ENCODE data around the gene TUBB2B. TPM values are rescaled to one million over a fixed set of nuclear protein-coding genes. Genes with fewer than 3 reads are reported as not detected.

Gene TUBB2B
- total RNA-seq, 2 experiments from 2014 or later = 0.27 TPM; not detected in 1

GRCh38 chr6:3259491-3259958 is 32.1 kb upstream of the TUBB2B start:
- Histone ChIP-seq H3K9me3 (ENCODE audit: low read length) (no peaks in the 10 kb centered on the region), H3K9me2 (ENCODE audit: insufficient read depth, low read length) (no peaks in the 10 kb centered on the region), H4K20me1 (ENCODE audit: insufficient read depth, low read length) (no peaks in the 10 kb centered on the region; the same call in 1 of the 2 replicates), H3K4me1 (ENCODE audit: insufficient read depth, low read length, poor library complexity, severe bottlenecking) (peaks cover 15% of the 10 kb centered on the region), H3K79me2 (ENCODE audit: insufficient read depth, low read depth, low read length) (peaks cover 41% of the 10 kb centered on the region), H3K27ac (ENCODE audit: low read depth, low read length, poor library complexity, severe bottlenecking) (peak overlapping the region; percentile 49), H2AFZ (ENCODE audit: low read length) (peak overlapping the region; percentile 41; the same call in 1 of the 2 replicates), H3K4me3 (ENCODE audit: low read depth, low read length, poor library complexity, severe bottlenecking) (peak overlapping the region; percentile 95), H3K4me2 (ENCODE audit: low read length) (peak overlapping the region; percentile 76), H3K36me3 (ENCODE audit: insufficient read depth, low read length) (peaks cover 37% of the 10 kb centered on the region)
- no TSS peak for BruUV-seq (replicated peaks)
- ChIA-PET POLR2A (interaction anchor here (0.6 to 1.7 kb wide), 7 partner anchors 9 to 758 kb away, joined by 3 to 5 read pairs (median 4); no protein-coding TSS in a partner anchor), CTCF (ENCODE audit: unreplicated experiment) (no interaction called here)
- DNase-seq (ENCODE audit: low spot score) = peak; percentile 67
- intact Hi-C loops (cut with micrococcal nuclease; ENCODE audit: unreplicated experiment) = loop anchor here (2.0 to 5.0 kb wide), 4 partner anchors 97 to 262 kb away; partner anchors contain the start of genes NQO2 and RIPK1
- TF ChIP-seq EZH2phosphoT487 (IDR thresholded peaks at IDR 0.05; ENCODE audit: borderline replicate concordance, low read depth, low read length) = no peak
- TF ChIP-seq, protein P1, sequence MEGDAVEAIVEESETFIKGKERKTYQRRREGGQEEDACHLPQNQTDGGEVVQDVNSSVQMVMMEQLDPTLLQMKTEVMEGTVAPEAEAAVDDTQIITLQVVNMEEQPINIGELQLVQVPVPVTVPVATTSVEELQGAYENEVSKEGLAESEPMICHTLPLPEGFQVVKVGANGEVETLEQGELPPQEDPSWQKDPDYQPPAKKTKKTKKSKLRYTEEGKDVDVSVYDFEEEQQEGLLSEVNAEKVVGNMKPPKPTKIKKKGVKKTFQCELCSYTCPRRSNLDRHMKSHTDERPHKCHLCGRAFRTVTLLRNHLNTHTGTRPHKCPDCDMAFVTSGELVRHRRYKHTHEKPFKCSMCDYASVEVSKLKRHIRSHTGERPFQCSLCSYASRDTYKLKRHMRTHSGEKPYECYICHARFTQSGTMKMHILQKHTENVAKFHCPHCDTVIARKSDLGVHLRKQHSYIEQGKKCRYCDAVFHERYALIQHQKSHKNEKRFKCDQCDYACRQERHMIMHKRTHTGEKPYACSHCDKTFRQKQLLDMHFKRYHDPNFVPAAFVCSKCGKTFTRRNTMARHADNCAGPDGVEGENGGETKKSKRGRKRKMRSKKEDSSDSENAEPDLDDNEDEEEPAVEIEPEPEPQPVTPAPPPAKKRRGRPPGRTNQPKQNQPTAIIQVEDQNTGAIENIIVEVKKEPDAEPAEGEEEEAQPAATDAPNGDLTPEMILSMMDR (conservative IDR thresholded peaks at IDR 0.05; ENCODE audit: low read length) = no peak

- no peaks in the 10 kb centered on the region for H3K9me2 ChIP-seq (ENCODE audit: insufficient read depth, low read length)
- DNase-seq (ENCODE audit: low spot score) = peak; percentile 90
- H3K79me2 ChIP-seq (ENCODE audit: insufficient read depth, low read depth, low read length) = peaks cover 41% of the 10 kb centered on the region
- H3K4me2 ChIP-seq (ENCODE audit: low read length) = peak within 1 kb of the TSS; percentile 76
- peak within 1 kb of the TSS; percentile 41; the same call in 1 of the 2 replicates for H2AFZ ChIP-seq (ENCODE audit: low read length)
- H4K20me1 ChIP-seq (ENCODE audit: insufficient read depth, low read length) = no peaks in the 10 kb centered on the region; the same call in 1 of the 2 replicates
- no peaks in the 10 kb centered on the region for H3K9me3 ChIP-seq (ENCODE audit: low read length)
- H3K4me3 ChIP-seq (ENCODE audit: low read depth, low read length, poor library complexity, severe bottlenecking) = peak within 1 kb of the TSS; percentile 95
- BruUV-seq (replicated peaks) = no TSS peak
- TF ChIP-seq, protein P1 (conservative IDR thresholded peaks at IDR 0.05; ENCODE audit: low read length) = no peak
- no peak for TF ChIP-seq EZH2phosphoT487 (IDR thresholded peaks at IDR 0.05; ENCODE audit: borderline replicate concordance, low read depth, low read length)
- H3K4me1 ChIP-seq (ENCODE audit: insufficient read depth, low read length, poor library complexity, severe bottlenecking) = peaks cover 15% of the 10 kb centered on the region
- ChIA-PET POLR2A (interaction anchor here (0.6 to 1.7 kb wide), 7 partner anchors 9 to 759 kb away, joined by 3 to 5 read pairs (median 3); no protein-coding TSS in a partner anchor), CTCF (ENCODE audit: unreplicated experiment) (no interaction called here)
- H3K36me3 ChIP-seq (ENCODE audit: insufficient read depth, low read length) = peaks cover 31% of the 10 kb centered on the region; the same call in 1 of the 2 replicates
- H3K27ac ChIP-seq (ENCODE audit: low read depth, low read length, poor library complexity, severe bottlenecking) = peak within 1 kb of the TSS; percentile 49
- intact Hi-C loops (cut with micrococcal nuclease; ENCODE audit: unreplicated experiment) = loop anchor here (2.0 to 5.0 kb wide), 4 partner anchors 96 to 262 kb away; partner anchors contain the start of genes NQO2 and RIPK1
Observed at GRCh38 chr6:3258720-3259490, 31.5 kb upstream of the TUBB2B start, which contains the start of gene PSMG4. TSS of gene PSMG4 (plus strand) at chr6:3258947. CDS start at chr6:3259023, 76 bp downstream.

All from OCI-LY7 (cell line).